Astrocyte of the cerebellum (primary cell): ENCODE measurements around the gene STARD10.

Experiments used
- DNase-seq: peaks from one replicate; pipeline ENCODE4 v3.0.0-alpha.2; 2011; ENCODE audit warnings: low read depth
- H3K4me3 ChIP-seq: 2 replicates; pipeline ENCODE4 v1.5.1; 2011; ENCODE audit warnings: mild to moderate bottlenecking, low read depth, low read length, moderate library complexity
- CTCF ChIP-seq: IDR thresholded peaks from 2 replicates; pipeline ENCODE4 v1.5.1; 2012; ENCODE audit warnings: low read length, low read depth, moderate library complexity, mild to moderate bottlenecking; ENCODE audit errors: missing control alignments
- in situ Hi-C: cut with HindIII; loops from 2 replicates; pipeline ENCODE4 v1.10.0; 2017; ENCODE audit warnings: low sequenced_read_pairs

STARD10 gene

DNA sequence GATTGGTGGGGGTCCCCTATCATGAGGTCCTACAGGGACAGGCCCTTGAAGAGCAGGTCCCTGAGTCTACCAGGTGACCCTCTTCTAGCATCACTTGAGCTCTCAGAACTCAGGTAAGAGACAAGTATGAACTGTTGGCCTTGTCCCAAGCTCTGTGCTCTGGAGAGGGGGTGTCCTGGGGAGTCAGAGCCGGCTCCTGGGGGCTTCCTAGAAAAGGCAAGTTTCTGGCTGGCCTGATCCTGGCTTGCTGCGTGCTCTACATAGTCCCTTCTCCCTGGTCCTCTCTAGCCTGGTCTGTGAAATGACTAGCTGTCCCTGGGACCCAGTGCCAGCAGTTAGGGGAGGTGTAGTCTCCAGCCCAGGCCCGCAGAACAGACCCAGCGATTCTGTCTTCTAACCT is 31.8 kb upstream of the STARD10 start:
- DNase-seq, result no peak
- no peak for TF ChIP-seq CTCF
- H3K4me3 ChIP-seq, result no peak overlapping the region
- in situ Hi-C loops, result no loop called here

GRCh38 chr11:72824811-72825505 is 31.1 kb upstream of the STARD10 start:
- no peak for TF ChIP-seq CTCF
- in situ Hi-C loops, result no loop called here
- DNase-seq, result no peak
- H3K4me3 ChIP-seq, result no peak overlapping the region

DNA sequence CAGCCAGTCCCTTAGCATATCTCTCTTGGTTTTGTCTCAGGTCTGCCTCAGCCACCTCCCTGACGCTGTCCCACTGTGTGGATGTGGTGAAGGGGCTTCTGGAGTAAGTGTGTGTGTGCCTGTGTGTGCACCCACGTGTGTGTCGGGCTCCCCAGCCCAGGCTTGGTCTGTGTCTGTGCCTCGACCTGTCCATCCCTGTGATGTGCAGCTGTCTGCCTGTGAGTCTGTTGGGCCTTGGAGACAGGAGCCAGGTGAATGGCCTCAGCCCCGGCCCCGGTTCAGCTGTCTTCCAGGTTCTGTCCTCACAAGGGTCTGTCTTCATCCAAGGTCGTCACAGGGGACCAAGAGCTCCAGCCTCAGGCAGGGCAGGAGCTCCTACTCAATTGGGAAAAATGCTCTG is 30.2 kb upstream of the STARD10 start:
- in situ Hi-C loops, result no loop called here
- H3K4me3 ChIP-seq, result no peak overlapping the region
- DNase-seq, result no peak
- no peak for TF ChIP-seq CTCF

GRCh38 chr11:72823105-72823804 is 29.4 kb upstream of the STARD10 start:
- H3K4me3 ChIP-seq, result no peak overlapping the region
- no peak for DNase-seq
- TF ChIP-seq CTCF, result no peak
- in situ Hi-C loops, result no loop called here

DNA sequence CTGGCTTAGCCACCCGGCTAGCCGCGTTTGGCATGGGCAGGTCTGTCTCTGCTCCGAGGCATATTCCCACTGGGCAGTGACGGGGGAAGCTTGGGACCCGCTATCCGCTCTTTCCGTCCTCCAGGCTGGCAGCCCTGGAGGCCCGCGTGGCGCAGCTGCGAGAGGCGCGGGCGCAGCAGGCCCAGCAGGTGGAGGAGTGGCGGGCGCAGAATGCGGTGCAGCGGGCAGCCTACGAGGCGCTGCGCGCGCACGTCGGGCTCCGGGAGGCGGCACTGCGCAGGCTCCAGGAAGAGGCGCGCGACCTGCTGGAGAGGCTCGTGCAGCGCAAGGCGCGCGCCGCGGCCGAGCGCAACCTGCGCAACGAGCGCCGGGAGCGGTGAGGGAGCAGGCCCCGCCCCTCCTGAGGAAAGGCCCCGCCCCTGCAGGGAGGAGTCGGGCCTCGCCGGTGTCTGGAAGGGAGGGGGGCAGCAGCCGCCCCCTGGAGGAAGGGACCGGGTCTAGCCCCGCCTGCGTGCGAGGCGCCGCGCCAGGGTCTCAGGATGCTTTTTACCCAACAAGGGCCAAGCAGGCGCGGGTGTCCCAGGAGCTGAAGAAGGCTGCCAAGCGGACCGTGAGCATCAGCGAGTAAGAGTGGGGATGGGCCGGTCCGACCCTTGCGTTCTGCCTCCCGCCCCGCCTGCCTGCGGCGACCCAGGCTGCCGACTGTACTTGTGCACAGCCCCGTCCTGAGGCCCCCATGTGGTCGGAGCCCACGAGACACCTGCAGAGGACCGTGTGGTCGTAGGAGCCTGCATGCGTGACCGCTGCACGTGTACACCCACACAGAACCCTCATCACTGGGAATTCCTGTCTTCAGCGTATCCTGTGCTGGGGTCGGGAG is 28.3 kb upstream of the STARD10 start:
- peak overlapping the region; percentile 55 for H3K4me3 ChIP-seq
- DNase-seq, result peak; percentile 55
- TF ChIP-seq CTCF, result no peak
- in situ Hi-C loops, result no loop called here

GRCh38 chr11:72821221-72821919 is 27.5 kb upstream of the STARD10 start:
- no peak for TF ChIP-seq CTCF
- H3K4me3 ChIP-seq, result peak overlapping the region; percentile 55

More at GRCh38 chr11:72821221-72821919, 27.5 kb upstream of the STARD10 start:
- in situ Hi-C loops, result no loop called here
- no peak for DNase-seq
